Measurements from ENCODE around the gene TNIP2.

GRCh38 chr4:2754848-2755819 is 1.0 kb downstream of the TNIP2 start:
- no peak for TF ChIP-seq POLR2A (IDR thresholded peaks at IDR 0.05)
- TF ChIP-seq, protein P1, sequence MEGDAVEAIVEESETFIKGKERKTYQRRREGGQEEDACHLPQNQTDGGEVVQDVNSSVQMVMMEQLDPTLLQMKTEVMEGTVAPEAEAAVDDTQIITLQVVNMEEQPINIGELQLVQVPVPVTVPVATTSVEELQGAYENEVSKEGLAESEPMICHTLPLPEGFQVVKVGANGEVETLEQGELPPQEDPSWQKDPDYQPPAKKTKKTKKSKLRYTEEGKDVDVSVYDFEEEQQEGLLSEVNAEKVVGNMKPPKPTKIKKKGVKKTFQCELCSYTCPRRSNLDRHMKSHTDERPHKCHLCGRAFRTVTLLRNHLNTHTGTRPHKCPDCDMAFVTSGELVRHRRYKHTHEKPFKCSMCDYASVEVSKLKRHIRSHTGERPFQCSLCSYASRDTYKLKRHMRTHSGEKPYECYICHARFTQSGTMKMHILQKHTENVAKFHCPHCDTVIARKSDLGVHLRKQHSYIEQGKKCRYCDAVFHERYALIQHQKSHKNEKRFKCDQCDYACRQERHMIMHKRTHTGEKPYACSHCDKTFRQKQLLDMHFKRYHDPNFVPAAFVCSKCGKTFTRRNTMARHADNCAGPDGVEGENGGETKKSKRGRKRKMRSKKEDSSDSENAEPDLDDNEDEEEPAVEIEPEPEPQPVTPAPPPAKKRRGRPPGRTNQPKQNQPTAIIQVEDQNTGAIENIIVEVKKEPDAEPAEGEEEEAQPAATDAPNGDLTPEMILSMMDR (IDR thresholded peaks at IDR 0.05) = no peak

Data from lower leg skin (tissue), 3 donors.